Measurements from ENCODE around the gene LAYN.
A peak's percentile ranks its signal among the peaks of the same experiment; 100 is the strongest.

LAYN gene

DNA sequence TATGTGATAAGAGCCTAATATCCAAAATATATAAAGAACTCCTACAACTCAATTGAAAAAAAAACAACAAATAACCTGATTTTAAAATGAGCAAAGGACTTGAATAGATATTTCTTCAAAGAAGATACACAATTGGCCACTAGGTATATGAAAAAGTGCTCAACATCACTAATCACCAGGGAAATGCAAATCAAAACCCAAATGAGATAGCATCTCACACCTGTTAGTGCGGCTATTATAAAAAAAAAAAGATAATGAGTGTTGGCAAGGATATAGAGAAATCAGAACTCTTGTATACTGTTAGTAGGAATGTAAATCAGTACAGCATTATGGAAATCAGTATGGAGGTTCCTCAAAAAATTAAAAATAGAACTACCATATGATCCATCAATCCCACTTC lies 55.8 kb downstream of the LAYN start:
- no peak for TF ChIP-seq JUND (IDR thresholded peaks at IDR 0.05; ENCODE audit: low read depth)
- no peak for DNase-seq (ENCODE audit: low read depth in 1 of 2, low spot score in 1 of 2)
- in situ Hi-C loops (cut with HindIII; ENCODE audit: low pct_unique_long_range_greater_than_20kb, low sequenced_read_pairs): no loop called here

DNA sequence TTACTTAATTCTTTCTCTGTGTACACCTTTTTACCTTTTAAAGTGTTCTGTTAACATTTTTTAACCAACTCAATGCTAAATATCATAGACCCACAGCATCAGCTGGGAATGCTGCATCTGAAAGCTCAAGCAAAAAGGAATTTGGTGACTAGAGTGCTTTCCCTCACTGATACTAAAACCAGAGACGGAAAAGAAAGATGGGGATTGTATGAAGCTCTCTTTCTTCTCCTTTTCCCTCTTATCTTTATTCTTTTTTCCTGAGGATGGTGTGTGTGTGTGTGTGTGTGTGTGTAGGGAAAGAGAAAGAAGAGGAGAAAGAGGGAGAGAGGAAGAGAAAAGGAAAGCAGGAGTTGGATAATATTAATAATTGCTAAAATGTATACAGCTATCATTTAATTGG lies 57.6 kb downstream of the LAYN start:
- in situ Hi-C loops (cut with HindIII; ENCODE audit: low pct_unique_long_range_greater_than_20kb, low sequenced_read_pairs): no loop called here
- no peak for TF ChIP-seq JUND (IDR thresholded peaks at IDR 0.05; ENCODE audit: low read depth)
- DNase-seq (ENCODE audit: low read depth in 1 of 2, low spot score in 1 of 2): no peak

- in situ Hi-C loops (cut with HindIII; ENCODE audit: low pct_unique_long_range_greater_than_20kb, low sequenced_read_pairs): no loop called here
- DNase-seq (ENCODE audit: low read depth in 1 of 2, low spot score in 1 of 2): no peak
- no peak for TF ChIP-seq JUND (IDR thresholded peaks at IDR 0.05; ENCODE audit: low read depth)
Observed at GRCh38 chr11:111598559-111598958, 58.0 kb downstream of the LAYN start.

DNA sequence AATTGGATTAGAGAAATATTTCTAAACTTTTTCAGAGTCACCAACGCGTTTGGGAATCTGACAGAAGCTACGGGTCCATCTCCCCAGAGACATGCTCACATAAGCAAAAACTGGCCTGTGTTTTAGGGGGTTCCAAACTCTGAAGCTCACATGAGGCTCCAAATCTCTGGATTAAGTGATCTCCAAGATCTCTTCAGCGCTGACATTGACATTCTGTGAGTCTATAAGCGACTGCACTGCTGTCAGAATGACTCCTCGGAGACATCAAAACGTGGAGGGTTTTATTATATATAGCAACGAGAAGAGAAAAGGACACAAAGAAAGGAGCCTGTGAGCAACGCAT lies 61.1 kb downstream of the LAYN start:
- in situ Hi-C loops (cut with HindIII; ENCODE audit: low pct_unique_long_range_greater_than_20kb, low sequenced_read_pairs): no loop called here
- DNase-seq (ENCODE audit: low read depth in 1 of 2, low spot score in 1 of 2): no peak
- no peak for TF ChIP-seq JUND (IDR thresholded peaks at IDR 0.05; ENCODE audit: low read depth)

GRCh38 chr11:111601979-111602864 lies 61.7 kb downstream of the LAYN start, which contains the start of gene SIK2:
Gene SIK2 (plus strand): TSS chr11:111602449. CDS start chr11:111602564, 115 bp downstream.
- in situ Hi-C loops (cut with HindIII; ENCODE audit: low pct_unique_long_range_greater_than_20kb, low sequenced_read_pairs): no loop called here
- TF ChIP-seq JUND (IDR thresholded peaks at IDR 0.05; ENCODE audit: low read depth): no peak
- DNase-seq (ENCODE audit: low read depth in 1 of 2, low spot score in 1 of 2): peak; percentile 83 to 97

DNA sequence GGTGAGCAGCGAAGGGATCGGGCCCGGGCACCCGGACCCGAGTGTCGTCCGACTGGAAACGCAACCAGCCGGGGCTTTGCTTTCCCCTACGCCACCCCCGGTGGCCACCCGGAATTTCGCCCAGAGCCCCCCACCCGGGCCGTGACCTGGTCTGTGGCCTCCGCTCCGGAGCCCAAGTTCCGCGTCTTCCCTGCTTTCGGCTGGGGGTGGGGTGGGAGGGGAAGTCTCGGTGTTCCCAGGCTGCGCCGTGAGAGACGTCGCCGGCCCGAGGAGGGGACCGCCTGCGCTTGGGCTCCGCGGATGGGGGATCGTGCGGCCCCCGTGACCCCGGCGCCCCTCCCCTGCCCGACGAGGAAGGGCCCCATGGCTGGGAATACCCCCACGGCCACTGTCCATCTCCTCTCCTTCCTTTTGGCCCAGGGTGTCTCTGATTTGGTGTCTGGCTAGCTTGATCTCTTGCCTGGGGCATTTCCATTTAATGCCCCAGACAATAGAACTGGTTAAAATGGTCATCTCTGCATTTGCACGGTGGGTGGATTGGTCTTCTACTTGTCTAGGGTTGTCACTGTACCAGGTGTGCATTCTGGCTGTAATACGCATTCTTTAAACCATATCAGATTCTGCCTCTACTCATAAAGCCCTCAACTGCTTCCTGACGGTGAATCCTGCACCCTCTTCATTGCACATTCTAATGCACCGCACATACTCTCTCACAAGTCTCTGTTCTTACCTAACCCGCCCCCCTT lies 62.5 kb downstream of the LAYN start:
- DNase-seq (ENCODE audit: low read depth in 1 of 2, low spot score in 1 of 2): peak; percentile 21 to 54
- TF ChIP-seq JUND (IDR thresholded peaks at IDR 0.05; ENCODE audit: low read depth): no peak
- in situ Hi-C loops (cut with HindIII; ENCODE audit: low pct_unique_long_range_greater_than_20kb, low sequenced_read_pairs): no loop called here

DNA sequence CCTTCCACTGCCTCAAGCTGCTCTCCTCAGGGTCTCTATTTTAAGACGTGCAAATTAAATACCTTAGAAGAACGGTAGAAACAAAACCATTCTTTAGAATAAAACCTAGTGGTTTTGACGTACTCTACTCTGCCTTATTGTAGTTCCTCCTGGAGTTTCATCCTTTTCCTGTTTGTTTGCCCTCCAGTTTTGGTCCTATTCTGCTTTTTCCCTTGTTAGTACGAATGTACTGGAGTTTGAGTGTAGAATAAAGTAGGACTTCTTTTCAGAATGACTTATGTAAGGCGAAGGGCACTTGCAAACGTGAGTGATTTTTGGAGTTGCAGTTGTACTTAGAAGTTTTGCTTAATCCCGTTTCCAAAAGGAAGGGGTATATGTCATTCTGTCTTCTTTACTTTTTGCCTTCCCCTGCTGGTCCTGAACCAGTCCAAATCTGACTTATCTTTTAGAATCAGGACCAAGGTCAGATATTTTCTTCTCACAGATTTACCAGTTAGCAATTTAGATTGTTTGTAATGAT lies 63.2 kb downstream of the LAYN start:
- DNase-seq (ENCODE audit: low read depth in 1 of 2, low spot score in 1 of 2): no peak
- in situ Hi-C loops (cut with HindIII; ENCODE audit: low pct_unique_long_range_greater_than_20kb, low sequenced_read_pairs): no loop called here
- no peak for TF ChIP-seq JUND (IDR thresholded peaks at IDR 0.05; ENCODE audit: low read depth)

GRCh38 chr11:111604392-111605009 lies 64.0 kb downstream of the LAYN start:
- in situ Hi-C loops (cut with HindIII; ENCODE audit: low pct_unique_long_range_greater_than_20kb, low sequenced_read_pairs): no loop called here
- peak; percentile 18 to 77 for DNase-seq (ENCODE audit: low read depth in 1 of 2, low spot score in 1 of 2)
- TF ChIP-seq JUND (IDR thresholded peaks at IDR 0.05; ENCODE audit: low read depth): no peak

- no peak for TF ChIP-seq JUND (IDR thresholded peaks at IDR 0.05; ENCODE audit: low read depth)
- in situ Hi-C loops (cut with HindIII; ENCODE audit: low pct_unique_long_range_greater_than_20kb, low sequenced_read_pairs): no loop called here
- DNase-seq (ENCODE audit: low read depth in 1 of 2, low spot score in 1 of 2): no peak
Observed at GRCh38 chr11:111605681-111606080, 65.2 kb downstream of the LAYN start.

GRCh38 chr11:111606986-111607385 lies 66.5 kb downstream of the LAYN start:
- no peak for TF ChIP-seq JUND (IDR thresholded peaks at IDR 0.05; ENCODE audit: low read depth)
- in situ Hi-C loops (cut with HindIII; ENCODE audit: low pct_unique_long_range_greater_than_20kb, low sequenced_read_pairs): no loop called here
- DNase-seq (ENCODE audit: low read depth in 1 of 2, low spot score in 1 of 2): no peak

DNA sequence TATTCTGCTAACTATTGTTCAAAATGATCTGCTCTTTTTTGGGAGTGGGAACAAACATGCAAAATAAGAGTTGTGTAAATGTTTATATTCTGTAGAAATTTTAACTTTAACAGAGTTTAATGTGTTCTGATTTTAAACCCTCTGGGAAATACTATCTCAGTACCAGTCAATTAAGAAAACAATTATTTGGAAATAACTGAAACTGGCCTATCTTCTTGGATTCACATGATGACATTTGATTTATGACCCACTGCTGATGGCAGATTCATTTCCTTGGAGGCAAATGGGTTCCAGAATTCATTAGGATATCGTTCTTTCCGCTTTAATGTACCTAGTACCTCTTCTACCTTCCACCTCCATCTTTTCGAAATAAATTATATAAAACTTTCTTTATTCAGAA lies 67.2 kb downstream of the LAYN start:
- no peak for DNase-seq (ENCODE audit: low read depth in 1 of 2, low spot score in 1 of 2)
- TF ChIP-seq JUND (IDR thresholded peaks at IDR 0.05; ENCODE audit: low read depth): no peak
- in situ Hi-C loops (cut with HindIII; ENCODE audit: low pct_unique_long_range_greater_than_20kb, low sequenced_read_pairs): no loop called here

Data from T47D (cell line).